AG04449 (cell line): ENCODE results near the gene F2.
"Not testable (repeated sequence)": the region's sequence is repeated elsewhere in the genome, so short reads cannot be mapped to it uniquely, and the experiment has no call there.

Source experiments
- CTCF ChIA-PET: fragments of 350-600 bp; formaldehyde crosslinking; extraction: SDS; loops from one replicate; lab custom pipeline; 2021; ENCODE audit warnings: antibody characterized with exemption; lab: Yijun Ruan, JAX
- POLR2A ChIA-PET: fragments of 400-600, 350-600 bp; formaldehyde crosslinking; extraction: SDS; loops from one replicate; lab custom pipeline; 2020; ENCODE audit warnings: antibody characterized with exemption, inconsistent platforms; lab: Yijun Ruan, JAX
- DNase-seq: peaks from one replicate; pipeline ENCODE4 v3.0.0-alpha.2; 2010; ENCODE audit warnings: low read depth, low spot score
- H3K4me3 ChIP-seq: 2 replicates; pipeline ENCODE4 v1.5.1; 2011; ENCODE audit warnings: low read depth, mild to moderate bottlenecking, control low read depth, low read length
- TF ChIP-seq, protein P1 (sequence below): IDR thresholded peaks from one replicate; pipeline ENCODE4 v1.5.1; 2011; ENCODE audit warnings: mild to moderate bottlenecking, moderate library complexity, low read length, control low read depth, inconsistent platforms; ENCODE audit not compliant: insufficient read depth; ENCODE audit errors: missing control alignments

Gene F2

DNA sequence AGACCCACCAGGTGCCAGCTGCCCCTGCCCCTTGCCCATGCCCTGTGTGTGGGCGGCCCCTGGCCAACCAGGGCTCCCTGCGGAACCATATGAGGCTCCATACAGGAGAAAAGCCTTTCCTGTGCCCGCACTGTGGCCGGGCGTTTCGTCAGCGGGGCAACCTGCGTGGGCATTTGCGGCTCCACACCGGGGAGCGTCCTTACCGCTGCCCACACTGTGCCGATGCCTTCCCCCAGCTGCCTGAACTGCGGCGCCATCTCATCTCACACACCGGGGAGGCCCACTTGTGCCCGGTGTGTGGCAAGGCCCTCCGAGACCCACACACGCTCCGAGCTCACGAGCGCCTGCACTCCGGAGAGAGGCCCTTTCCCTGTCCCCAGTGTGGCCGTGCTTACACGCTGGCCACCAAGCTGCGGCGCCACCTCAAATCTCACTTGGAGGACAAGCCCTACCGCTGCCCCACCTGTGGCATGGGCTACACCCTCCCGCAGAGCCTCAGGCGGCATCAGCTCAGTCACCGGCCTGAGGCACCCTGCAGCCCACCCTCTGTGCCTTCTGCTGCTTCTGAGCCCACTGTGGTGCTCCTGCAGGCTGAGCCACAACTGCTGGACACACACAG is 13.8 kb upstream of the F2 start:
- DNase-seq = no peak
- POLR2A ChIA-PET = no interaction called here
- CTCF ChIA-PET = no interaction called here
- TF ChIP-seq, protein P1, sequence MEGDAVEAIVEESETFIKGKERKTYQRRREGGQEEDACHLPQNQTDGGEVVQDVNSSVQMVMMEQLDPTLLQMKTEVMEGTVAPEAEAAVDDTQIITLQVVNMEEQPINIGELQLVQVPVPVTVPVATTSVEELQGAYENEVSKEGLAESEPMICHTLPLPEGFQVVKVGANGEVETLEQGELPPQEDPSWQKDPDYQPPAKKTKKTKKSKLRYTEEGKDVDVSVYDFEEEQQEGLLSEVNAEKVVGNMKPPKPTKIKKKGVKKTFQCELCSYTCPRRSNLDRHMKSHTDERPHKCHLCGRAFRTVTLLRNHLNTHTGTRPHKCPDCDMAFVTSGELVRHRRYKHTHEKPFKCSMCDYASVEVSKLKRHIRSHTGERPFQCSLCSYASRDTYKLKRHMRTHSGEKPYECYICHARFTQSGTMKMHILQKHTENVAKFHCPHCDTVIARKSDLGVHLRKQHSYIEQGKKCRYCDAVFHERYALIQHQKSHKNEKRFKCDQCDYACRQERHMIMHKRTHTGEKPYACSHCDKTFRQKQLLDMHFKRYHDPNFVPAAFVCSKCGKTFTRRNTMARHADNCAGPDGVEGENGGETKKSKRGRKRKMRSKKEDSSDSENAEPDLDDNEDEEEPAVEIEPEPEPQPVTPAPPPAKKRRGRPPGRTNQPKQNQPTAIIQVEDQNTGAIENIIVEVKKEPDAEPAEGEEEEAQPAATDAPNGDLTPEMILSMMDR = no peak
- no peak overlapping the region for H3K4me3 ChIP-seq

DNA sequence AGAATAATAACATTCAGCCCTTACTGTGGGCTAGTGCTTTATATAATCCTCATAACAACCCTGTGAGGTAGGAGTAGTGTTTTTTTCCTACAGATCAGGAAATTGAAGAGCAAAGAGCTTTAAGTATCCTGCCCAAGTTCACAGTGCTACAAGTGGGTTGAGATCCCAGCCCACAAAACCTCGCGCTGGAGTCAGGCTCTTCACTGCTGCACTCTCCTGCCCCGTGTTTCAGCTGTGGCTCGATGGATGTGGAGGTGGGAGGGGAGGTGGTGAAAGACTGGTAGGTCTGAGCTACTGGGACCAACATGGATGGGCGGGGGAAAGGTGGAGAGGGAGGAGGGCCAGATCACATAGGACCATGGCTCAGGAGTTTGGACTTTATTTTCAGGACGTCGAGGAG is 12.1 kb upstream of the F2 start:
- TF ChIP-seq, protein P1 = no peak
- no peak overlapping the region for H3K4me3 ChIP-seq
- CTCF ChIA-PET = no interaction called here
- DNase-seq = no peak
- POLR2A ChIA-PET = interaction anchor here (1.1 kb wide), 1 partner anchor 31 kb away, joined by 3 read pairs; no protein-coding TSS in a partner anchor

GRCh38 chr11:46709351-46709750 is 9.7 kb upstream of the F2 start:
- CTCF ChIA-PET = not testable (repeated sequence)

DNA sequence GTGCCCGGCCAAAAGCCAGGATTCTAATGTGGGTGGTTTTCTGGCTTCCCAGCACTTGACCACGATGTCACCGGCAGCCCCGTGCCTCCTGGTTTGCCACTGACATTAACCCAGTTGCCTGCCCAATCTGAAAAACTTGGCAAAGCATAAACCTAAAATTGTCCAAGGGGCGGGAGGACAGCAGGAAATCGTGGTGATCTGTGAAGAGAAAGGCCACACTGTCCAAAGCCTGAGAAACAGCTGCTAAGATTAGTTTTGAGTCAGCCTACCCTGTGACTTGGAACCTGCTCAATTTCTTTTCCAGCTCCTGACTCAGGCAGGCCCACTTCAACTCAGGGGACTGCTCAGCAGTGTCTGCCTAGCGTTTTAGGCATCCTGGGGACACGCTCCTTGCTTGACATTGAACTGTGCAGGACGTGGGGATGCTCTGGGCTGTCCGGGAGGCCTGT is 8.2 kb upstream of the F2 start:
- no peak overlapping the region for H3K4me3 ChIP-seq
- CTCF ChIA-PET = interaction anchor here (1.3 kb wide), 1 partner anchor 10 kb away, joined by 3 read pairs; no protein-coding TSS in a partner anchor
- TF ChIP-seq, protein P1 = no peak
- POLR2A ChIA-PET = interaction anchor here (0.5 to 3.3 kb wide), 3 partner anchors 10 to 524 kb away, joined by 3 to 24 read pairs (median 5); partner anchors contain the start of genes ARHGAP1 and ZNF408
- peak; percentile 90 for DNase-seq

More at GRCh38 chr11:46709351-46709750, 9.7 kb upstream of the F2 start:
- not testable (repeated sequence) for H3K4me3 ChIP-seq, DNase-seq
- POLR2A ChIA-PET = interaction anchor here (3.3 kb wide), 1 partner anchor 8 kb away, joined by 24 read pairs; the partner anchor contains the start of genes ARHGAP1 and ZNF408

GRCh38 chr11:46711303-46711702 is 7.7 kb upstream of the F2 start:
- no peak overlapping the region for H3K4me3 ChIP-seq
- ChIA-PET CTCF (interaction anchor here (1.3 kb wide), 1 partner anchor 9 kb away, joined by 3 read pairs; no protein-coding TSS in a partner anchor), POLR2A (interaction anchor here (3.3 kb wide), 1 partner anchor 10 kb away, joined by 24 read pairs; the partner anchor contains the start of genes ARHGAP1 and ZNF408)
- DNase-seq = no peak
- TF ChIP-seq, protein P1 = no peak

- TF ChIP-seq, protein P1 = no peak
- POLR2A ChIA-PET = no interaction called here
- CTCF ChIA-PET = interaction anchor here (1.0 kb wide), 1 partner anchor 12 kb away, joined by 3 read pairs; the partner anchor contains the start of genes ARHGAP1 and ZNF408
- DNase-seq = no peak
- H3K4me3 ChIP-seq = no peak overlapping the region
Measured at GRCh38 chr11:46712874-46713576, 6.0 kb upstream of the F2 start.

GRCh38 chr11:46717825-46718154 is 1.2 kb upstream of the F2 start:
- H3K4me3 ChIP-seq, DNase-seq, POLR2A ChIA-PET: not testable (repeated sequence)
- CTCF ChIA-PET = interaction anchor here (1.3 kb wide), 1 partner anchor 10 kb away, joined by 3 read pairs; no protein-coding TSS in a partner anchor
